ENCODE measurements around the gene SPDL1.

The SPDL1 gene

DNA sequence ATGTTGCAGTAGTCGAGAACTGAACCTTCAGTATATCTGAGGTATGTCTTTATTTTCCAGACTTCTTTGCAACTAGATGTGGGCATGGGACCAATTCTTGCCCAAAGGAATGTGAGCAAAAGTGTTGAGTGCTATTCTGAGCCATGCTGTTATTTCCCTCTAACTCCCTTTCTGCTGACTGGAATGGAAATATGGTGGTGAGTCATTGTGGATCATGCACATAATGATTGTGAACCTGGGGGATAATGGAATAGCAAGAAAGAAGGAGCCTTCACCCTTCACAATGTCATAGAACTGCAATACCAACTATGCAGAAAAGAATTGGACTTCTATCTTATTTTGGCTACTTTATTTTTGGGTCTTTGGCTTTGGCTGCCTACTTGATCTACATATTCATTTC lies 43.2 kb downstream of the SPDL1 start:
- no peak for DNase-seq (ENCODE audit: low read depth)
- no peak for TF ChIP-seq CTCF (IDR thresholded peaks at IDR 0.05; ENCODE audit: control insufficient read depth, extremely low read depth, insufficient read depth)
- no peak overlapping the region for H3K4me3 ChIP-seq (ENCODE audit: low read depth, low read length)

DNA sequence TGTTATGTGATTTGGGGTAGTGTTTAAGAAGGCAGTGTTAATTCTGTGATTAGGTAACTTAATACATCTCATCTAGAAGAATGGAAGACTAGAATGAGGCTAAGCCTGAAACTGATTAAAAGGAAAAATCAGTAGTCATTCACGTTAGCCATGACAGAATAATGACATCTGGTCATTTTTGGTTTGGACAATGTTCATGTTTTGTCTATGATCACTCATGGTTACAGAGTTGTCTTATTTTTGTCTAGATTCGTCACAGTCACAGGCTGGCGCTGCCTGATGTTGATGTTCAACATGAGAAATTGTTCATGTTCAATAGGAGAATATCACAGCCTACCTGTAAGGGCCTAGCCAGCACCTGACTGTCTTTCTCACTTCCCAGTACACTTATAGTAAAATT lies 44.0 kb downstream of the SPDL1 start:
- DNase-seq (ENCODE audit: low read depth), result no peak
- no peak for TF ChIP-seq CTCF (IDR thresholded peaks at IDR 0.05; ENCODE audit: control insufficient read depth, extremely low read depth, insufficient read depth)

DNA sequence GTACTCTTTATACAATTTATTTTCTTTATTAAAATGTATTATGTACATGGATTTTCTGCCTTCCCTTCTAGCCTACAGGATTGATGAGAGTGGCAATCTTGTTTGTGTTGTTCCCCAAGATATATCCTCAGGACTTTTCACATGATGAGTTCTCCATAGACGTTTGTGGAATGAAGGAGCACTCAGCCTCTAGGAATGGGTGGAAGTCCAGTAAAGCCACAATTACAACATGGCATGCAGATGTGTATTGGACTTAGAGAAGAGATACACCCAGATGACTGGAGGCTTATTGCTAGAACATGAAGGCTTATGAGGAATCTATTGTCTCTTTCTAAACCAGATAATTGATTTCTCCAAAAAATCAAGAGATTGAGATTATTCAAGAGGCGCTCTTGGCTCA lies 45.3 kb downstream of the SPDL1 start:
- no peak overlapping the region for H3K4me3 ChIP-seq (ENCODE audit: low read depth, low read length)
- DNase-seq (ENCODE audit: low read depth), result no peak
- TF ChIP-seq CTCF (IDR thresholded peaks at IDR 0.05; ENCODE audit: control insufficient read depth, extremely low read depth, insufficient read depth), result no peak

More for the DNA sequence above, 44.0 kb downstream of the SPDL1 start:
- no peak overlapping the region for H3K4me3 ChIP-seq (ENCODE audit: low read depth, low read length)

GRCh38 chr5:169629847-169630548 lies 46.4 kb downstream of the SPDL1 start:
- DNase-seq (ENCODE audit: low read depth), result no peak
- TF ChIP-seq CTCF (IDR thresholded peaks at IDR 0.05; ENCODE audit: control insufficient read depth, extremely low read depth, insufficient read depth), result no peak

DNA sequence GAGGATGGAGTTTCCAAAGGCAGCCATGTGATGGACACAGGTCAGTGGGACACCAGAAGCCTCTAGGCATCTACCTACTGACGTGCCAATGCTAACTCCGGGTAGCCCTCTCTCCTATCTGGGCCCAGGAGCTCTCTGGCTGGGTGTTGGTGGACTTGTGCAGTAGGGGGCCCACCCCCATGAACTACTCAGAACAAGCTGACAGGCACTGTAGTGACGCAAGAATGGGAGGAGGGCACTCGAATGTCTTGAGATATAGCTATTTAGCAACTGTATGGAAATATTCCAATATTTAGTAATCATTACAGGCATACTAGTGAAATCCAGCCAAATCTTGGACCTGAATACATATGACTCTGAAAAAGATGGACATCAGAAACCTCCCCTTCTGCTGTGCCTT lies 47.8 kb downstream of the SPDL1 start:
- TF ChIP-seq CTCF (IDR thresholded peaks at IDR 0.05; ENCODE audit: control insufficient read depth, extremely low read depth, insufficient read depth), result no peak
- no peak for DNase-seq (ENCODE audit: low read depth)
- no peak overlapping the region for H3K4me3 ChIP-seq (ENCODE audit: low read depth, low read length)

More at GRCh38 chr5:169629847-169630548, 46.4 kb downstream of the SPDL1 start:
- no peak overlapping the region for H3K4me3 ChIP-seq (ENCODE audit: low read depth, low read length)

- TF ChIP-seq CTCF (IDR thresholded peaks at IDR 0.05; ENCODE audit: control insufficient read depth, extremely low read depth, insufficient read depth), result no peak
- H3K4me3 ChIP-seq (ENCODE audit: low read depth, low read length), result no peak overlapping the region
- DNase-seq (ENCODE audit: low read depth), result peak; percentile 78
Observed at GRCh38 chr5:169632946-169633345, 49.4 kb downstream of the SPDL1 start.

DNA sequence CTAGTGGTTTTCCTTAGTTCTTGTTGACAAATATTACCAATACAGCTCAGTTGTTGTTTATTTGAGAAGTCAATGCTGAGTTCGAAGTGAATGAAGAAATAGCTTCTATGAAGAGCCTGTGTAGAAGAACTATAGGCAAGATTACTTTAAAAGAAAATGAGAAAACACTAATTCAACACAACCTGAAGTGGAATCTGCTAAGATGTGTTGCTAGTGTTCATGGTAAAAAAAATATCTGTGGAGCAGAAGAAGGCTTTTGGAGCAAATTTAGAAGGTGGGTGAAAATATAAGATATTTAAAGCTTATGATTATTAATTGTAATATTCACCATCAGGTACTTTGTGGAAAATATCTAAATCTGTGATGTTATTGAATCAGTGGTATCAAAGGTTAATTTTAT lies 51.0 kb downstream of the SPDL1 start:
- no peak overlapping the region for H3K4me3 ChIP-seq (ENCODE audit: low read depth, low read length)
- no peak for TF ChIP-seq CTCF (IDR thresholded peaks at IDR 0.05; ENCODE audit: control insufficient read depth, extremely low read depth, insufficient read depth)
- DNase-seq (ENCODE audit: low read depth), result no peak

All from LNCaP clone FGC (cell line).